PC-3 (cell line): ENCODE data around the gene SNRPA. TPM values are rescaled to one million over a fixed set of nuclear protein-coding genes. Genes with fewer than 3 reads are reported as not detected.
A peak's percentile ranks its signal among the peaks of the same experiment; 100 is the strongest.

Experiments
- ATAC-seq: fragments of 200-7000 bp; cut with Tn5 transposase; 2 replicates; pipeline ENCODE4 v1.9.1; 2020; ENCODE audit warnings: mild to moderate bottlenecking, moderate library complexity
- BruUV-seq: library from RNA; stranded (reverse); fragments of 400-500 nt; replicated peaks from 2 replicates; lab custom pipeline; 2021; lab: Mats Ljungman, UMichigan
- CTCF ChIA-PET: fragments of 300-600 bp; sonication (Branson Sonifier 250); formaldehyde crosslinking; loops from one replicate; lab custom pipeline; 2022; ENCODE audit warnings: antibody characterized with exemption; lab: Charles Lee
- POLR2A ChIA-PET: fragments of 300-600 bp; sonication (Branson Sonifier 250); formaldehyde crosslinking; loops from one replicate; lab custom pipeline; 2022; ENCODE audit warnings: antibody characterized with exemption; ENCODE audit not compliant: unreplicated experiment; lab: Charles Lee
- DNase-seq: peaks from one replicate; pipeline ENCODE4 v3.0.0-alpha.2; 2015
- H2AFZ ChIP-seq: fragments of 300-600 bp; sonication (generic); 2 replicates; pipeline ENCODE4 v1.6.0; 2016; ENCODE audit warnings: antibody characterized with exemption, low read length
- H3F3A ChIP-seq: fragments of 300-600 bp; sonication (generic); one replicate; pipeline ENCODE4 v1.6.0; 2017; ENCODE audit warnings: antibody characterized with exemption, low read length, control low read depth, mild to moderate bottlenecking; ENCODE audit not compliant: unreplicated experiment
- H3K27ac ChIP-seq: fragments of 300-600 bp; sonication (generic); 2 replicates; pipeline ENCODE4 v1.5.1; 2016; ENCODE audit warnings: mild to moderate bottlenecking, low read length
- H3K27me3 ChIP-seq: fragments of 300-600 bp; sonication (generic); 2 replicates; pipeline ENCODE4 v1.6.1; 2016; ENCODE audit warnings: low read length, mixed read lengths
- H3K36me3 ChIP-seq: fragments of 300-600 bp; sonication (generic); 2 replicates; pipeline ENCODE4 v1.6.1; 2016; ENCODE audit warnings: low read depth, mixed run types, low read length, mixed read lengths
- H3K4me1 ChIP-seq: fragments of 300-600 bp; sonication (generic); 2 replicates; pipeline ENCODE4 v1.5.1; 2016; ENCODE audit warnings: low read length; ENCODE audit not compliant: insufficient read depth
- H3K4me2 ChIP-seq: fragments of 300-600 bp; sonication (generic); 2 replicates; pipeline ENCODE4 v1.6.0; 2016; ENCODE audit warnings: low read length
- H3K4me3 ChIP-seq: fragments of 300-600 bp; sonication (generic); 2 replicates; pipeline ENCODE4 v1.5.1; 2016; ENCODE audit warnings: mild to moderate bottlenecking, low read length, mixed read lengths
- H3K79me2 ChIP-seq: fragments of 300-600 bp; sonication (generic); 2 replicates; pipeline ENCODE4 v1.6.1; 2017; ENCODE audit warnings: low read length, mixed read lengths
- H3K9ac ChIP-seq: fragments of 300-600 bp; sonication (generic); 2 replicates; pipeline ENCODE4 v1.6.0; 2016; ENCODE audit warnings: mild to moderate bottlenecking, low read length
- H3K9me2 ChIP-seq: fragments of 300-600 bp; sonication (generic); replicated peaks from 2 replicates; pipeline ENCODE4 v1.6.1; 2016; ENCODE audit warnings: mixed run types, low read length, mixed read lengths
- H3K9me3 ChIP-seq: fragments of 300-600 bp; sonication (generic); 2 replicates; pipeline ENCODE4 v1.6.1; 2016; ENCODE audit warnings: low read length, mixed read lengths
- H4K20me1 ChIP-seq: fragments of 300-600 bp; sonication (generic); 2 replicates; pipeline ENCODE4 v1.6.1; 2016; ENCODE audit warnings: low read length, mixed read lengths
- CTCF ChIP-seq: fragments of 300-600 bp; sonication (generic); conservative IDR thresholded peaks from 2 replicates; pipeline ENCODE4 v1.5.1; 2017; ENCODE audit warnings: antibody characterized with exemption, low read depth, mild to moderate bottlenecking, low read length
- EZH2 ChIP-seq: fragments of 300-600 bp; sonication (generic); IDR thresholded peaks from one replicate; pipeline ENCODE4 v1.6.1; 2017; ENCODE audit warnings: antibody characterized with exemption, mild to moderate bottlenecking, low read length; ENCODE audit not compliant: unreplicated experiment
- EZH2phosphoT487 ChIP-seq: fragments of 300-600 bp; sonication (generic); IDR thresholded peaks from 2 replicates; pipeline ENCODE4 v1.6.1; 2018; ENCODE audit warnings: mild to moderate bottlenecking, antibody characterized with exemption, low read length, borderline replicate concordance
- intact Hi-C: fragments of 100-400 bp; cut with micrococcal nuclease; formaldehyde crosslinking; loops from 2 replicates; pipeline ENCODE4 v1.9.0; 2023
- total RNA-seq: library from RNA; depleted of rRNA; stranded (reverse); fragments of >200 nt; gene quantifications from 2 replicates; pipeline ENCODE4 v1.2.3, GENCODE V29; 2014

The SNRPA gene
- total RNA-seq, 1 experiment from 2014 or later: 243 TPM

- peak overlapping the region; percentile 97 for H2AFZ ChIP-seq
- peak overlapping the region; percentile 52; the same call in 1 of the 2 replicates for H3K9ac ChIP-seq
- H3K36me3 ChIP-seq: no peaks in the 10 kb centered on the region
- peak overlapping the region; percentile 84 for H3K4me2 ChIP-seq
- no peaks in the 10 kb centered on the region for H3F3A ChIP-seq
- no peaks in the 10 kb centered on the region for H3K9me3 ChIP-seq
- intact Hi-C loops: loop anchor here (1.0 to 10.0 kb wide), 2 partner anchors 111 to 133 kb away; no protein-coding TSS in a partner anchor
- H3K27me3 ChIP-seq: no peaks in the 10 kb centered on the region
- ATAC-seq: peak; percentile 27
- BruUV-seq: TSS peak; percentile 93
- H3K4me3 ChIP-seq: peak overlapping the region; percentile 78
- ChIA-PET POLR2A (interaction anchor here (0.6 kb wide), 1 partner anchor 20 kb away, joined by 4 read pairs; no protein-coding TSS in a partner anchor), CTCF (interaction anchor here (0.6 kb wide), 1 partner anchor 10 kb away, joined by 3 read pairs; no protein-coding TSS in a partner anchor)
- H3K27ac ChIP-seq: peak overlapping the region; percentile 41
- peaks cover 15% of the 10 kb centered on the region; the same call in 1 of the 2 replicates for H4K20me1 ChIP-seq
- peak; percentile 41 for DNase-seq
- peaks cover 31% of the 10 kb centered on the region for H3K4me1 ChIP-seq
- TF ChIP-seq EZH2phosphoT487 (no peak), CTCF (peak; percentile 47)
- H3K79me2 ChIP-seq: peaks cover 36% of the 10 kb centered on the region
- no peaks in the 10 kb centered on the region for H3K9me2 ChIP-seq
Observed at GRCh38 chr19:40797963-40798682, 47.1 kb downstream of the SNRPA start.

- peaks cover 36% of the 10 kb centered on the region for H3K4me1 ChIP-seq
- peak within 1 kb of the TSS; percentile 85 for H3K4me3 ChIP-seq
- H3F3A ChIP-seq: no peaks in the 10 kb centered on the region
- POLR2A ChIA-PET: interaction anchor here (0.6 kb wide), 3 partner anchors 20 to 345 kb away, joined by 4 to 17 read pairs (median 4); no protein-coding TSS in a partner anchor
- peak within 1 kb of the TSS; percentile 92 for H3K4me2 ChIP-seq
- H4K20me1 ChIP-seq: peaks cover 15% of the 10 kb centered on the region; the same call in 1 of the 2 replicates
- ATAC-seq: peak; percentile 87
- no peaks in the 10 kb centered on the region for H3K9me3 ChIP-seq
- no peaks in the 10 kb centered on the region for H3K9me2 ChIP-seq
- H2AFZ ChIP-seq: peak within 1 kb of the TSS; percentile 97
- DNase-seq: peak; percentile 96
- no TSS peak for BruUV-seq
- no peak for TF ChIP-seq EZH2
- TF ChIP-seq CTCF: no peak
- no peak for TF ChIP-seq EZH2phosphoT487
- H3K79me2 ChIP-seq: peaks cover 44% of the 10 kb centered on the region
- H3K27ac ChIP-seq: peak within 1 kb of the TSS; percentile 41
- no peaks in the 10 kb centered on the region for H3K36me3 ChIP-seq
- CTCF ChIA-PET: interaction anchor here (0.5 to 0.6 kb wide), 2 partner anchors 9 to 22 kb away, joined by 3 read pairs; no protein-coding TSS in a partner anchor
- peak within 1 kb of the TSS; percentile 71 for H3K9ac ChIP-seq
- no peaks in the 10 kb centered on the region for H3K27me3 ChIP-seq
- intact Hi-C loops: loop anchor here (1.0 to 10.0 kb wide), 2 partner anchors 110 to 134 kb away; no protein-coding TSS in a partner anchor
Observed at GRCh38 chr19:40798683-40799557, 47.9 kb downstream of the SNRPA start, which contains the start of gene EGLN2. TSS of gene EGLN2 (plus strand) at chr19:40799191. CDS start at chr19:40800573, 1,382 bp downstream.
